ENCODE data around the gene UBR1. TPM values are rescaled to one million over a fixed set of nuclear protein-coding genes. Genes with fewer than 3 reads are reported as not detected.

The UBR1 gene
- total and polyA plus RNA-seq, 8 donors = 24.3 to 31.5 (median 28.5) TPM

- TF ChIP-seq, protein P1, sequence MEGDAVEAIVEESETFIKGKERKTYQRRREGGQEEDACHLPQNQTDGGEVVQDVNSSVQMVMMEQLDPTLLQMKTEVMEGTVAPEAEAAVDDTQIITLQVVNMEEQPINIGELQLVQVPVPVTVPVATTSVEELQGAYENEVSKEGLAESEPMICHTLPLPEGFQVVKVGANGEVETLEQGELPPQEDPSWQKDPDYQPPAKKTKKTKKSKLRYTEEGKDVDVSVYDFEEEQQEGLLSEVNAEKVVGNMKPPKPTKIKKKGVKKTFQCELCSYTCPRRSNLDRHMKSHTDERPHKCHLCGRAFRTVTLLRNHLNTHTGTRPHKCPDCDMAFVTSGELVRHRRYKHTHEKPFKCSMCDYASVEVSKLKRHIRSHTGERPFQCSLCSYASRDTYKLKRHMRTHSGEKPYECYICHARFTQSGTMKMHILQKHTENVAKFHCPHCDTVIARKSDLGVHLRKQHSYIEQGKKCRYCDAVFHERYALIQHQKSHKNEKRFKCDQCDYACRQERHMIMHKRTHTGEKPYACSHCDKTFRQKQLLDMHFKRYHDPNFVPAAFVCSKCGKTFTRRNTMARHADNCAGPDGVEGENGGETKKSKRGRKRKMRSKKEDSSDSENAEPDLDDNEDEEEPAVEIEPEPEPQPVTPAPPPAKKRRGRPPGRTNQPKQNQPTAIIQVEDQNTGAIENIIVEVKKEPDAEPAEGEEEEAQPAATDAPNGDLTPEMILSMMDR (IDR thresholded peaks at IDR 0.05) = no peak
- Histone ChIP-seq H3K4me1 (peaks cover 0 to 51% of the 10 kb centered on the region in 2 donors), H3K36me3 (no peaks in the 10 kb centered on the region), H3K4me3 (no peak overlapping the region), H3K27me3 (no peaks in the 10 kb centered on the region), H3K9me3 (peaks cover 0 to 2% of the 10 kb centered on the region in 2 donors), H3K27ac (peak overlapping the region in 1 of 2 donors; percentile 48)
- DNase-seq (no peak), ATAC-seq (no peak)
- intact Hi-C loops (cut with DNase I) = no loop called here
Measured at GRCh38 chr15:43126356-43126755, 20.5 kb upstream of the UBR1 start.

GRCh38 chr15:43125100-43125661 lies 19.3 kb upstream of the UBR1 start:
- intact Hi-C loops (cut with DNase I) = no loop called here
- TF ChIP-seq, protein P1 (IDR thresholded peaks at IDR 0.05) = no peak
- no peak for ATAC-seq

GRCh38 chr15:43121863-43122262 lies 16.0 kb upstream of the UBR1 start:
- intact Hi-C loops (cut with DNase I) = no loop called here
- no peaks in the 10 kb centered on the region for H3K27me3 ChIP-seq
- no peaks in the 10 kb centered on the region for H3K9me3 ChIP-seq
- ATAC-seq (no peak), DNase-seq (no peak)
- H3K4me1 ChIP-seq = peaks cover 0 to 32% of the 10 kb centered on the region in 2 donors
- H3K27ac ChIP-seq = peak overlapping the region in 1 of 2 donors; percentile 83
- no peaks in the 10 kb centered on the region for H3K36me3 ChIP-seq
- H3K4me3 ChIP-seq = peak overlapping the region in 1 of 2 donors; percentile 53
- TF ChIP-seq, protein P1 (IDR thresholded peaks at IDR 0.05) = no peak

More at GRCh38 chr15:43125100-43125661, 19.3 kb upstream of the UBR1 start:
- H3K4me3 ChIP-seq = no peak overlapping the region
- DNase-seq = no peak
- no peaks in the 10 kb centered on the region for H3K27me3 ChIP-seq
- H3K9me3 ChIP-seq = peaks cover 0 to 2% of the 10 kb centered on the region in 2 donors
- H3K36me3 ChIP-seq = no peaks in the 10 kb centered on the region
- no peak overlapping the region for H3K27ac ChIP-seq
- peaks cover 0 to 51% of the 10 kb centered on the region in 2 donors for H3K4me1 ChIP-seq

- no peaks in the 10 kb centered on the region for H3K27me3 ChIP-seq
- intact Hi-C loops (cut with DNase I) = no loop called here
- H3K27ac ChIP-seq = no peak overlapping the region
- no peaks in the 10 kb centered on the region for H3K9me3 ChIP-seq
- TF ChIP-seq, protein P1 (IDR thresholded peaks at IDR 0.05) = no peak
- peaks cover 0 to 14% of the 10 kb centered on the region in 2 donors for H3K4me1 ChIP-seq
- ATAC-seq = no peak
- H3K36me3 ChIP-seq = no peaks in the 10 kb centered on the region
- H3K4me3 ChIP-seq = no peak overlapping the region
- DNase-seq = no peak
Measured at GRCh38 chr15:43118829-43119228, 13.0 kb upstream of the UBR1 start.

GRCh38 chr15:43118286-43118685 lies 12.4 kb upstream of the UBR1 start:
- no peaks in the 10 kb centered on the region for H3K9me3 ChIP-seq
- no peaks in the 10 kb centered on the region for H3K27me3 ChIP-seq
- H3K4me3 ChIP-seq = no peak overlapping the region
- peaks cover 0 to 14% of the 10 kb centered on the region in 2 donors for H3K4me1 ChIP-seq
- DNase-seq (no peak), ATAC-seq (no peak)
- intact Hi-C loops (cut with DNase I) = no loop called here
- TF ChIP-seq, protein P1 (IDR thresholded peaks at IDR 0.05) = no peak
- H3K36me3 ChIP-seq = no peaks in the 10 kb centered on the region
- no peak overlapping the region for H3K27ac ChIP-seq
